ENCODE results near the gene ETS2.

The ETS2 gene

DNA sequence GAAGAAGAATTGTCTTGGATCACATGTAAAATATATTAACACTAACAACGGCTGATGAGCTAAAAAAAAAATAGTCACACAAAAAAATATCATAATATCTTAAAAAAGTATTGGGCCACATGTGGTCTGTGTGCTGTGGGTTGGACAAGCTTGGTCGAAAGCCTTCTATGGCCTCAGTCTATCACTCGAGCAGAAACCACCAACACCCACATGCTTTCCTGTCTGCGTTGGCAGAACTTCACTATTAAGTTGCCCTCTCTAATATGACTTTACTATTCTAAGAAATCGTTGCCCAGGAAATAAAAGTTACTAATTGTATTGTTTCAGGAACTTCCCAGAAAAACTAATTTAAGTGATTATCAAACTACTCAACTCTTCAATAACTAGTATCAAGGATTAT lies 28.2 kb upstream of the ETS2 start:
- no peak for DNase-seq (ENCODE audit: low spot score)

DNA sequence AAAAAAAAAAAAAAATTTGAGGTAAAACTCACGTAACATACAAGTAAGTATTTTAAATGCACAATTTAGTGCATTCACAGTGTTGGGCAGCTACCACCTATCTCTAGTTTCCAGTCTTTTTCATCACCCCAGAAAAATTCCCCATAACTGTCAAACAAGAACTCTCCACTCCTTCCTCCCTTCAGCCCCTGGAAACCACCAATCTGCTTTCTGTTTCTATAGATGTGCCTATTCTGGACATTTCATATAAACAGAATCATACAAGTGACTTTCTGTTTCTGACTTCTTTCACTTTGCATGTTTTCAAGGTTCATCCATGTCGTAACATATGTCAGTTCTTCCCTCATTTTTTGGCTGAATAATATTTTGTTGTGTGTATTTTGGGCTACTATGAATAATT lies 24.9 kb upstream of the ETS2 start:
- no peak for DNase-seq (ENCODE audit: low spot score)

DNA sequence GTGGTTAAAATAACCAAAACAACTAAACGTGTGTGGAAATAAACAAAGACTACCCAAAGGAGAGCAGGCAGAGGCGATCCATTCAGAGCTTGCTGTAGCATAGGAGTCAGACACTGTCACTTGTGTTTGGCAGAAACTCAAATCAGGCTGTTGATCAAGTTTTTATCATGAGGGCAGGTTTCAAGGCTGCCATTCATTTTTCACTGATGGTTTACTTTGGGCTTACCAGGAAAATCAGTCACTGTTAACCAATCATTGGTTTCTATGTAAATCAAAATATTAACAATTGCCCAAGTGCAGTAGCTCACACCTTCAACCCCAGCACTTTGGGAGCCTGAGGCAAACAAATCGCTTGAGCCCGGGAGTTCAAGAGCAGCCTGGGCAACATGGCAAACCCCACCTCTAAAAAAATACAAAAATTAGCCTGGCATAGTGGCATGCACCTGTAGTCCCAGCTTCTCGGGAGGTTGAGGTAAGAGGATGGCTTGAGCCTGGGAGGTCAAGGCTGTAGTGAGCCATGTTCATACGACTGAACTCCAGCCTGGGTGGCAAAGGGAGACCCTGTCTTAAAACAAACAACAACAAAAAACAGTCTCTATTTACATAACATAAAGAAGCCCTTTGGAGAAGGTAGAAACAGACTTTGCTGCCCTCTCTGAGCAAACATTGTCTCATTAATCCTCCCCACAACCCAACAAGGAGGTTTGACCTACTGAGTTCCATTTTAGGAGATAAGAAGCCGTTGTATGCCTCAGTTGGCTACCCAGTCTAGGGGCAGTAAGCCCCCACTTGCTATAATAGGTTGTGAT lies 21.1 kb upstream of the ETS2 start:
- no peak for DNase-seq (ENCODE audit: low spot score)

DNA sequence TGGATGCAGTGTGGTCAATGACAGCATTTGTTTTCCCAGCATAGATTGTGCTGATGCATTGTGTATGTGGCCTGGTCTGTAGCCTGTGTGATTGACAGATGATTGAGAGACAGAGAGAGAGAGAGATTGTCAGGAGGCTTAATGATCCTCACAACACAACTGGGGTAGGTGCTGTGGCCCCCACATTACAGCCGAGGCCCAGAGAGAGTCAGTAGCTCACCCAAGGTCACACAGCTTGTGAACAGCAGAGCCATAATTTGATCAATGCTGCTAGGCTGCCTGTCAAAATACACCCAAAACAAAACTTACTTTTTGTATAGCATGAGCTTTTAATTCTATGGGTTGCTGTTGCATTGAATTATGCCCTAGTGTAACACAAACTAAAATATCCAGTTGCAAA lies 20.2 kb upstream of the ETS2 start:
- DNase-seq (ENCODE audit: low spot score): no peak

DNA sequence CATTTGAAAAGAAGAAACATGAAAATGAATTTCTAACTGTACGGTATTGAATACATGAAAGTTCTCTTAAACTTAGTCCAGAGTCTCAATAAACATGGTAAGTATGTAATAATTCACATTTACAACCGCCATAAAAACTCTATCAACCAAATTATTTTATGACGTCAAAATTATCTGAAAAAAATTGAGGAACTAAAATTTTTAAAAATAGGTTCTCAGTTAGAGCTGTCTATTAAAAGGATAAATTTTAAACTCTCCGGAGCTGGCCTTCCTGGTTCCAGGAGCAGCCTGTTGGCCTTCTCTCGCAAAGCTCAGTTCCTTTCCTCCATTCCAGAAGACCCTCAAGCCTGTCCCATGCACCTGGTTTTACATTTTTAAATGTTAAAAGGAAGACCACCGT lies 18.7 kb upstream of the ETS2 start:
- DNase-seq (ENCODE audit: low spot score): no peak

DNA sequence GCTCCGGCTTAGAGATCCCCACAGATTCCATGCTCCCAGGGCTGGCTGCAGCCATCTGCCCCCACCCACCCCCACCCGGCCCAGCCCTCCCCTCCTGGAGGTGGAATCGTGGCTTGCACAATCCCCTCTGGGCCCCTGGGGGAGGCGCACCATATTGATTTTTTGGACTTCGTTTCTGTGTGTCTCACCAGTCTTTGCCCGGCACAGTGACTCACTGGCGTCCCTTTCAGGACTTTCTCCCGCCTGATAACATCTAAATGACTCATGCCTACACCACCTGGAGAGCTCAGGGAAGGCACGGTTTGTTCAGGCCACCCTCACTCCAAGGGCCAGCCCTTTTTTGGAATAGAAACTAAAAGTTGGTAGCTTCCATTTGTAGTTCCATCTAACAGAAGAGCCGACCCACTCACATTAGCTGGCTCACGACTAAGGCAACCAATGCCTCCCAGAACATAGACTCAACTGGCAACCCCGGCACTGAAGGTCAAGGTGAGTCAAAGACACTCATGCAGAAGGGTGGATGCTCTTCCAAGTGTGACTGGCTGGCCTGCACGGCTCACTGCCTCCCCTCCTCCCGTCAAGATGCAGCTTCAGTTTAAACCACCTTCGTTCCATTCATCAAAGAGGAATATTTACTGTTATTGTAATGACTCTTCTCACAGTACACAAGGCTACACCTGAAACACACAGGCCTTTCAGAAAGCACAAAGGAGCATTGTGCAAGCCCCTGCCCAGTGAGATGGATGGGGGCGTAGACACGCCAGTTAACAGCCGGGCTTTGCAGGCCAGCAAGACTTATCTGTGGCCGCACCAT lies 18.1 kb upstream of the ETS2 start:
- no peak for DNase-seq (ENCODE audit: low spot score)

DNA sequence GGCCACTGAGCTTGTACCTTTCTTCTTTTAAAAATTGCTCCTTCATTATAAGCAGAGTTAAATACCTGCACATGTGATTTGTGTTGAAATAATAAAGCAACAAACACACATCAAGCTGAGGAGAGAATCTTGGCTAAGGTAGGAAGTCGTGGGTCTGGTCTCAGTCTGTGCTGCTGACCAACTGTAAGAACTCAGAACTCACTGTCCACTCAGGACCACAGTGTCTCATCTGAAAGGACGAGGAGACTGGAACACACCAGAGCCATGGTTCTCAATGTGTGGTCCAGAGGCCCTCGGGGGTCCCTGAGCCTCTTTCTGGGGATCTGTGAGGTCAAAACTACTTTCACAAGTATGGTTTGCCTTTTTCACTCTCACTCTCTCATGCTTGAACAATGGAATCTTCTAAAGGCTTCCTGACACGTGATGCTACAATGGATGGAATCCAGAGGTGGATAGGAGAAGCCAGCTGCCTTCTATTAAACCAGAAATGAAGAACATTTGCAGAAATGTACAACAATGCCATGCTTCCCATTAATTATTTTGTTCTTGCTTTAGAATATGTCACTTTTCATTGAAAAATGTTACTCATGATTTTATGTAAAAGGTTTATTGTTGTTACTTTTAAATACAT lies 17.3 kb upstream of the ETS2 start:
- no peak for DNase-seq (ENCODE audit: low spot score)

DNA sequence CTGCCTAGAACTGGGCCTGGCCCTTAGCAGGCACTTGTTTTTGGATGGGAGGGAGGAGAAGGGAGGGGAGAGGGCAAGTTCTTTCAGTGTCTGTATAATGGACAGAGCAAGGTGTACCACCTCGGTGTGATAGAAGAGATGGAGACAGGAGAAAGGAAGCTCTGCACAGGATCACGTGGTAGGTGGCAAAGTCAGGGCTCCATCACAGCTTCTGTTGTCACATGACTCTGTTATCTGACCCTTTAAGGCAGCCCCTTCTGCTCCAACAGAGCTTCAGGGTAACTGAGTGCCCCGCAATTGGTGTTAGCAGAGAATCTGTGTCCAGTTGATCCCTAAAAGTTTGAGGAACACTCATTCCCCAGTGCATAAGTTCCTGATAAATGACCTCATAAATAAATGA lies 16.5 kb upstream of the ETS2 start:
- DNase-seq (ENCODE audit: low spot score): no peak

DNA sequence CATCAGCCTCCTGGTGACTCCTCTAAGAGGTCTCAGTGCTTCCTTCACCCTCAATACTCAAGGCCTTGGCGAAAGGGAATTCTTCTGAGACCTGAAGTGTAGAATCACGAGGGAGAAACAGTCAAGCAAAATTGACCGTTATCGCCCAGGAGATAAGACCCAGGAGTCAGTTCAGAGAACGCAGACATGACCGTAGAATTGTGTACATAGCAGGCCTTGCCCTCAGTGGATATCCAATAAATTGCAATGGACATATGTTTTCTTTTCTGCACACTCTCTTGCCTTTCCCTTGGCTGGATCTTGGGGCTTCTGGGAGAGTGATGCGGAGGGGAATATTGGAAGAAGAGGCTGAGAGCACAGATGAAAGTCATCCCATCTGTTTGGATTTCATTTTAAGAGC lies 15.7 kb upstream of the ETS2 start:
- no peak for DNase-seq (ENCODE audit: low spot score)

DNA sequence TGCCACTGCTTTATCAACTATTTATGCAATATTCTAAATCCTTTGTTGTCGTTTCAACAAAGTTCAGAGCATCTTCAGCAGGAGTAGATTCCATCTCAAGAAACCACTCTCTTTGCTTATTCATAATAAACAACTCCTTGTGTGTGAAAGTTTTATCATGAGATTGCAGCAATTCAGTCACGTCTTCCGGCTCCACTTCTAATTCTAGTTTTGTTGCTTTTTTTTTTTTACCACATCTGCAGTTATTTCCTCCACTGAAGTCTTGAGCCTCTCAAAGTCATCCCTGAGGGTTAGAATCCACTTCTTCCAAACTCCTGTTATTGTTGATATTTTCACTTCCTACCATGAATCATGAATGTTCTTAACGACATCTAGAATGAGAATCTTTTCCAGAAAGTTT lies 14.8 kb upstream of the ETS2 start:
- DNase-seq (ENCODE audit: low spot score): no peak

DNA sequence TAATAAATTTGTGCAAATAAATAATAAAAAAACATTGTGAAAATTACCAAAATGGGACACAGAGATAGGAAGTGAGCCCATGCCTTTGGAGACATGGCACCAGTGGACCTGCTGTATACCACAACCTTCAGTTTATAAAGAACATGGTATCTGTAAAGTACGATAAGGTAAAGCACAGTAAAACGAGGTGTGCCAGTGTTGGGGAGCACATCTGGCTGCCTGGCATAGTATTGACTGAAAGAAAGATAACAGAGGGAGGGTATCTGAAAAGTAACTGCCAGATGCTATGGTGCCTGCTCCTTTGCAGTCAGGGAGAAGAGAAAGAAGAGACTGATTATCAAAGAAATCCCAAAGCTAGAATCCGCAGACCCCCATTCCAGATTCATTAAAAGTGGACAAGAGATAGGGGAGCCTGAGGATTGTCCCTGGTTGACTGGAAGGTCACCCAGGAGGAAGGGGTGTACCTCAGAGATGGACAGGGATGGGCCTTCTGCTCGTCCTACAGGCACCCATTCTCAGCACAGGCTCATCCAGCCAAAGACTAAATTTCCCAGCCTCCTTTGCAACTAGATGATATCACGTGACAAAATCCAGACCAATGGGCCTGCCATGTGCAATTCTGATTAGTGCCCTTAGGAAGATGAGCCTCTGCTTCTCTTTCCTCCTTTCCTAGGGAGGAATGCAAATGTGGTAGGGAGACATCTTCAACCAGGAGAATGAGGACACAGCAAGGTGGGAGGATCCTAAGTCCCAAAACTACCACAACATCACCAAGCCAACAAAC lies 12.9 kb upstream of the ETS2 start:
- DNase-seq (ENCODE audit: low spot score): no peak

DNA sequence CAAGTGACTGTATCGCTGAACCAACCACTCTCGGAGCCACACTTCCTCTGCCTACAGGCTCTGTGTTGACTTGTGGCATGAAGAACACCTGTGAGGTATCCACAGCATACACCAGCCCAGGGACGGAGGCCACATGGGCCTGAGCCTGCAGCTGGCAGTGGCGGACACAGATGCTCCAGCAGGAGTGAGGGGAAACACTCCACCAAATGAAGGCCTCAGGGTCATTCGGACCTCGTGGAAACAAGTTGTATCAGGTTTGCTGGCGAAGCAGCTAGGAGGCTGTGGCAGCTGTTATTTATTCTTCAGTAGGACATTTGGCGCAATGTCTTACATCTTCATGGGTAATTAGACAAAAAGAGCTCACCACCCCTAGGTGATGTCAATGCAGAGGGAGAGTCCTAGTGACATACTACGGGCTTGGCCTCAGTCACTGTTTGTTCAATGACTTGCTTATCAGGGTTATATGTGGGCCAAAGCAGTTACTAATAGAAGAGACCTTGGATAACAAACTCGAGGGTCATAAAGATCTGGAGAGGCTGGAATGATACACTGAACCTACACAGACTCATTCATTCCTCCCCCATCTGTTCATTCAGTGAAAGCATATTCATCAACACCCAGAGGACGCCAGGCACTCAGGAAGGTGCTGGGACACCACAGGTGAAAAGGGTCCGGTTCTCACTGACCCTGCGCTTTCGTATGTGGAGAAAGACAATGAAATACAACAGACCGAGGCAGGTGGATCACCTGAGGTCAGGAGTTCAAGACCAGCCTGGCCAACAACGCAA lies 11.6 kb upstream of the ETS2 start:
- no peak for DNase-seq (ENCODE audit: low spot score)

DNA sequence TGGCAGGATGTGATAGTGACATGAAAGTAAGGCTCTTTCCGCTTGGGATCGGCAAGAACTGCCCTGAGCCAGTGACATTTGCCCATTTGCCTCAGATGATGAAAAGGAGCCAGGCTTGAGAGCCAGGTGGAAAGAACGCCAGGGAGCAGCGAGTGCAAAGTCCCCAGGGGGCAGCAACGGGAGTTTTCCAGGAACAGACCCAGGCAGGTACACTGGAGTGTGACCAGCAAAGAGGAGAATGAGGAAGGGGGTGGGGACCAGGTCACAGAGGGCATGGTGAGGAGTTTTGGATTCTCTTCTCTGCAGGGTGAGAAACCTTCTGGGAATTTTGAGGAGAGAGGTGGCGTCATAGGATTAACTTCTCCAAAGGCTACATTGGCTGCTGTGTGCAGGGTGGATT lies 10.8 kb upstream of the ETS2 start:
- no peak for DNase-seq (ENCODE audit: low spot score)

DNA sequence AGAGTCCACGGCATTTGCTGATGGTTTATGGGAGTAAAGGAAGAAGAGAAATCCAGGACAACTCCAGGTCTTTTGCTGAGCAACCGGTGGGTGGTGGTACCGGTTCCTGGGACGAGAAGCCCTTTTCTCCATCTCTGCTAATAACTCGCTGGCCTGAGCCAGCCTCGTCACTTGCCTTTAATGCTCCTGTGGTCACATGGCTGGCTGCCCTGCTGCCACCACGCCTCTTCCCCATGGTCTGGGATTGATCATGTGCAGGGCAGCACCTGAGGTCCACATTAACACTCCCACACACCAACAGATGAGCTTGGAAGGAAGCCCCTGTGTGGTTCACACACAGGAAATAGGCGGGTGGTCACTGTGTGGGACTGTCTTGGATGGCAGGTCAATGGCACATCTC lies 10.3 kb upstream of the ETS2 start:
- DNase-seq (ENCODE audit: low spot score): no peak

DNA sequence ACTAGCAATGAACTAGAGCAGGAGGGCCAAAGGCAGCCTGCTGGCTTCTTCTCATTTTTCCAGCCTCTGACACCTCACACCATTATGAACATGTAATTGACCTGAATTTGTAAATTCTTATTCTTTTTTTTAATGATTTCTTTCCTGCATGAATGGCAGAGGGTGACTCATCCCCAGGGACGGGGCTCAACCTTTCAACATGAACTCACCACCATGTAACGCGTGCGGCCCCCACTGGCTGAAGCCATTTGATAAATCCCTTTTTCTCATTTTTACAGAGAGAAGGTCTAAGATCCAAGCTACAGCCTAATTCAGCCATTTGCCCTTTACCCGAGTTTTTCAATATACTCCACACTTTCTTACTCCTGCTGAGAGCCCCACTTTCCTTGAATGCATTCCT lies 9.3 kb upstream of the ETS2 start:
- DNase-seq (ENCODE audit: low spot score): no peak

DNA sequence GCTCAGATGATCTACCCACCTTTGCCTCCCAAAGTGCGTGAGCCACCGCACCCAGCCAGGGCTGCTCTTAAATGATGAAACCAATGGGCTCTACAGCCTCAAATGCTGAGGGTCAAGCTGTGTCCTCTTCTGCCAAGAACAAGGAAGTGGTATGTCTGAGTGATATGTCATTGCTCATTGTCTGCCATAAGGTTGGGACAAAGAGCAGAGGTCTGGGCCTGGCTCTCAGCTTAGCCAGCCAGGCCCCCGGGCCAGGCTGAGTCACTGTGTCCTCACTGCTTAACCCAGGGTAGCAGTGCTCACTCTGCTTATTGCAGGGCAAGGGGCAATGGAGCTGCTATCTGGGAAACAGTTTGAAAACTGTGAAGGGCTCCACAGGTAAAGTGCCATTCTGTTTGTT lies 8.3 kb upstream of the ETS2 start:
- DNase-seq (ENCODE audit: low spot score): peak; percentile 33

DNA sequence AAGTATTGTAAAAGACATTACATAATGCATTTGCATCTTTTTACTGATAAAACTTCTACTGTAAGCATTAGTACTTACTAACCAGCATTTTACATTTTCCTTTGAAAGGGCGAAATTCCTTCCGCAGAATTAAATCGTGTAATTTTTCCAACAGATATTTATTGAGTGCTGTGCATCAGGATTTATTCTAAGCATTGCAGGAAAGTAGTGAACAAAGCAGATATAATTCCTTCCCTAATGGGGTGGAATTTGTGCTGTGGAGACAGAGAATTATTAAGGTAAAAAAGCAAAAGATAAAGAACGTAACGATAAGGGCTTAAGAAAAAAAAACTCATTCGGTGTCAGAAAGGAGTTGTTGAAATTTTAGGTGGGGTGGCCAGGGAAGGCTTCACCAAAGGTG lies 7.6 kb upstream of the ETS2 start:
- no peak for DNase-seq (ENCODE audit: low spot score)

DNA sequence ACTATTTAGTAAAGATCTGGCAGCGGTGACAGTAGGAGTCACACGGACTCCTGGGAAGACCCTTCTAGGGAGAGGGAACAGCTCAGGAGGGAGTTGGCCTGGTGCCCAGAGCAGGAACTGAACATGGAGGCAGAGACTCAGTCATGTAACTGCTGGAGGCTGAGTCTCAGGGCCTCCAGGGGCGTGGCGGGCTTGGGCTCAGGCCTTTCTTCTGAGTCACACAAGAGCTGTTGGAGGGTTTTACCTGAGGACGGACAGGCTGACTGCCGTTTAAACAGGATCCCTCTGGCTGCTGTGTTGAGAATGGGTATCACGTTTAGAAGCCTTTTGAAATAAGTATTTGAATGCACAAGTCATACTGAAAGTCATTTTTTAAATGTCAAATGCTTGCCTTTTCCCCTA lies 7.2 kb upstream of the ETS2 start:
- DNase-seq (ENCODE audit: low spot score): no peak

DNA sequence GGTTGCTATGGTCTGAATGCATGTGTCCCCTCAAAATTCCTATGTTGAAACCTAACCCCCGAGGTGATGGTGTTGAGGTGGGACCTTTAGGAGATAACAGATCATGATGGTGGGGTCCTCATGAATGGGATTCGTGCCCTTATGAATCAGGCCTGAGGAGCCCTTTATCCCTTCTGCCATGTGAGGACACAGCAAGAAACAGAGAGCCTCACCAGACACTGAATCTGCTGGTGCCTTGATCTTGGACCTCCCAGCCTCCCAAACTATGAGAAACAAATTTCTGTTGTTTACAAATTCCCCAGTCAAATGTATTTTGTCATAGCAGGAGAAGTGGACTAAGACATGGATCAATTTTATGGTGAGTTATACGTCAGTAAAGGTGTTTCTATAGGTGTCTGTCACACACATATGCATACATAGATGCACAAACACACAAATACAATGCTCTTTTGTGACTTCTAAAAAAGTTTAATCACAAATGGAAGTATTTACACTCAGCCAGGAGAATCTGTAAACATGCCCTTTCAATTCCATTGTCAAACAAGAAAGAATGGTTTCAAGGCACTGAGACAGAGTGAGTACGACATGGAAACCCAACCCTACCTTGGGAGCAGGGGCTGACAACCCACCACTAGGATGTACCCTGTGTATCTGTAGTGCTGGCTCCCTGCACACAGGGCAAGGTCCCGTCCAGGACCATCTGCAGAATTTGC lies 5.5 kb upstream of the ETS2 start:
- no peak for DNase-seq (ENCODE audit: low spot score)

DNA sequence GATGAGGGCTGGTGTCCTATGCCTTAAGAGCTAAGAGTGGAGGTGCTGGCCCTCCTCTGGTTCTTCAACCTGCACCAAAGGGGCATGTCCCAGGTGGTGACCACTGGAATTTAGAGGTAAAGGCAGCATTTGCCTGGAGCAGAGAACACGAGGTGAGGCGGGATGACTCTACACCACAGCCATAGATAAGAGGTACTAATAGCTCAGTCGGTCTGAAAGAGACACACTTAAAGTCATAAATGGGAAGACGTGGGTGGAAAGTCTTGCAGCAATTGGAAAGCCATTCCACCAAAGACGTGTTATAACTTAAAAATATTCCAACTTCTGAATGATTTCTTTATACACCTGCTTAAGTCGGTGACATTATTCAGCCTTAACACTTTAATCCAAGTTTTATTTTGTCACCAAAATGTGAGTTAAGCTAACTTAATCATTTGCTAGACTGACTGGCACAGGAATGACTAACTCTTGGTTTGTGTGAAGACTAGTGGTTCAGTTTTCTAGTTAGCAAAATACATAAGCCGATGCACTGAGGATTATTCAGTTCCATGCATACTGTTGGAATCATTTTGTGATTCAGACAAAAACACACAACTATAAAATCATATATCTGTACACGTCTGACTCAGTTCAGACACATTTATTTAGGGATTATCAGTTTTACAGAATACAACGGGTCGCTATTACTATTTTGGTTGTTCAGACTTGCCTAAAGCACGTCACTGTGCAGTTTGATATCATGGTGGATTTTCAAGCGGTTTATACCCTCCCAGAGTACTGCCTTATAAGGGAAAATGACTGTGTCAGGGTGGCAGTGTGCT lies 4.6 kb upstream of the ETS2 start:
- DNase-seq (ENCODE audit: low spot score): no peak
